ENCODE results near the gene TMEM214. TPM values are rescaled to one million over a fixed set of nuclear protein-coding genes. Genes with fewer than 3 reads are reported as not detected.

The TMEM214 gene
- total RNA-seq, 2 donors from 2014 or later = 76.6 to 121 TPM

DNA sequence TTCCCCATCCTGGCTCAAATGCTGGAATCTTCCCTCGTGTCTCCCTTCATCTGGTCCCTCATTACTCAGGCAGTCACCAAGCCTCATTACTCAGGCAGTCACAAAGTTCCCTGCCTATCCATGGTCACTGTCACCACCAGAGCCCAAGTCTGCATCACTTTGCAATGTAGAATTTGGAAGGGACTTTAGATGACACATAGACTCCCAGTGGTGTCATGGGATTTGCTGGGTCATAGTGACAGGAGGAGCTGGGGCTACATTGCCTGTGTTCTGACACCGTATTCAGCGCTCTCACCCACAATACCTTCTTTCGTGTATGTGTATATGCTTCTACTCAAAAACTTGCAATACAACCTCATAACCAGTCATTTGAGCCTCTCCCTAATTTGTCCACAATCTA lies 43.6 kb downstream of the TMEM214 start:
- TF ChIP-seq, protein P1, sequence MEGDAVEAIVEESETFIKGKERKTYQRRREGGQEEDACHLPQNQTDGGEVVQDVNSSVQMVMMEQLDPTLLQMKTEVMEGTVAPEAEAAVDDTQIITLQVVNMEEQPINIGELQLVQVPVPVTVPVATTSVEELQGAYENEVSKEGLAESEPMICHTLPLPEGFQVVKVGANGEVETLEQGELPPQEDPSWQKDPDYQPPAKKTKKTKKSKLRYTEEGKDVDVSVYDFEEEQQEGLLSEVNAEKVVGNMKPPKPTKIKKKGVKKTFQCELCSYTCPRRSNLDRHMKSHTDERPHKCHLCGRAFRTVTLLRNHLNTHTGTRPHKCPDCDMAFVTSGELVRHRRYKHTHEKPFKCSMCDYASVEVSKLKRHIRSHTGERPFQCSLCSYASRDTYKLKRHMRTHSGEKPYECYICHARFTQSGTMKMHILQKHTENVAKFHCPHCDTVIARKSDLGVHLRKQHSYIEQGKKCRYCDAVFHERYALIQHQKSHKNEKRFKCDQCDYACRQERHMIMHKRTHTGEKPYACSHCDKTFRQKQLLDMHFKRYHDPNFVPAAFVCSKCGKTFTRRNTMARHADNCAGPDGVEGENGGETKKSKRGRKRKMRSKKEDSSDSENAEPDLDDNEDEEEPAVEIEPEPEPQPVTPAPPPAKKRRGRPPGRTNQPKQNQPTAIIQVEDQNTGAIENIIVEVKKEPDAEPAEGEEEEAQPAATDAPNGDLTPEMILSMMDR (IDR thresholded peaks at IDR 0.05) = no peak
- H3K4me3 ChIP-seq = no peak overlapping the region
- no peak overlapping the region for H3K9ac ChIP-seq (ENCODE audit: low read depth in 2 of 2, low read length in 2 of 2)
- peak overlapping the region; percentile 95 for H3K27ac ChIP-seq
- intact Hi-C loops (cut with DNase I) = no loop called here
- H3K4me1 ChIP-seq = peaks cover 11% of the 10 kb centered on the region
- no peak for DNase-seq
- H3K36me3 ChIP-seq = no peaks in the 10 kb centered on the region
- no peaks in the 10 kb centered on the region for H3K9me3 ChIP-seq
- H3K27me3 ChIP-seq = no peaks in the 10 kb centered on the region

DNA sequence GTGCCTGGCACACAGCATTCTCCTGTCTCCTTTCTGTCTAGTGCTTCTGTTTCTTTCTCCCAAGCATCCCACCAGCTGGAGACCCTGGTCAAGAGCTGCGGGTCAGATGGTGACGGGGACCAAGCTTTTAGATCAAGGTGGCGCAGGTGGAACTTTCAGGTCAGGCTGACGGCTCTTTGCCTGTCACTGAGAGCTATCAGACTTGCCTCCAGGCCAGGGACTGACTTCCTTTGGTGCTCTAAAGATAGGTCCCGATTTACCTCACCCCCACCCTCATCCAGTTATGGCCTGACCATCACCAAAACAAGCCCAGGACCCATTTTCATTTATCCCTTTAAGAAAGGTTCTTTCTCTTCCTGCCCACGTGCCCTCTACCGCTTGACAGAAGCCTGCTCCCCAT lies 44.5 kb downstream of the TMEM214 start:
- DNase-seq = no peak
- intact Hi-C loops (cut with DNase I) = no loop called here
- Histone ChIP-seq H3K4me3 (no peak overlapping the region), H3K27me3 (no peaks in the 10 kb centered on the region), H3K9me3 (no peaks in the 10 kb centered on the region), H3K4me1 (peaks cover 16% of the 10 kb centered on the region), H3K27ac (peak overlapping the region; percentile 95), H3K9ac (ENCODE audit: low read depth in 2 of 2, low read length in 2 of 2) (no peak overlapping the region), H3K36me3 (no peaks in the 10 kb centered on the region)
- TF ChIP-seq, protein P1 (IDR thresholded peaks at IDR 0.05) = no peak

GRCh38 chr2:27078267-27079194 lies 45.8 kb downstream of the TMEM214 start, which contains the start of gene EMILIN1:
Gene EMILIN1, plus strand, starts transcription at chr2:27078615. Its CDS starts 451 bp downstream, at chr2:27079066.
- Histone ChIP-seq H3K4me1 (peaks cover 14% of the 10 kb centered on the region), H3K36me3 (no peaks in the 10 kb centered on the region), H3K9ac (ENCODE audit: low read depth in 2 of 2, low read length in 2 of 2) (peak within 1 kb of the TSS; percentile 28 to 55), H3K27ac (peak within 1 kb of the TSS; percentile 95), H3K27me3 (no peaks in the 10 kb centered on the region), H3K9me3 (no peaks in the 10 kb centered on the region), H3K4me3 (peak within 1 kb of the TSS; percentile 44)
- intact Hi-C loops (cut with DNase I) = no loop called here
- TF ChIP-seq, protein P1 (IDR thresholded peaks at IDR 0.05) = no peak
- peak; percentile 68 for DNase-seq

DNA sequence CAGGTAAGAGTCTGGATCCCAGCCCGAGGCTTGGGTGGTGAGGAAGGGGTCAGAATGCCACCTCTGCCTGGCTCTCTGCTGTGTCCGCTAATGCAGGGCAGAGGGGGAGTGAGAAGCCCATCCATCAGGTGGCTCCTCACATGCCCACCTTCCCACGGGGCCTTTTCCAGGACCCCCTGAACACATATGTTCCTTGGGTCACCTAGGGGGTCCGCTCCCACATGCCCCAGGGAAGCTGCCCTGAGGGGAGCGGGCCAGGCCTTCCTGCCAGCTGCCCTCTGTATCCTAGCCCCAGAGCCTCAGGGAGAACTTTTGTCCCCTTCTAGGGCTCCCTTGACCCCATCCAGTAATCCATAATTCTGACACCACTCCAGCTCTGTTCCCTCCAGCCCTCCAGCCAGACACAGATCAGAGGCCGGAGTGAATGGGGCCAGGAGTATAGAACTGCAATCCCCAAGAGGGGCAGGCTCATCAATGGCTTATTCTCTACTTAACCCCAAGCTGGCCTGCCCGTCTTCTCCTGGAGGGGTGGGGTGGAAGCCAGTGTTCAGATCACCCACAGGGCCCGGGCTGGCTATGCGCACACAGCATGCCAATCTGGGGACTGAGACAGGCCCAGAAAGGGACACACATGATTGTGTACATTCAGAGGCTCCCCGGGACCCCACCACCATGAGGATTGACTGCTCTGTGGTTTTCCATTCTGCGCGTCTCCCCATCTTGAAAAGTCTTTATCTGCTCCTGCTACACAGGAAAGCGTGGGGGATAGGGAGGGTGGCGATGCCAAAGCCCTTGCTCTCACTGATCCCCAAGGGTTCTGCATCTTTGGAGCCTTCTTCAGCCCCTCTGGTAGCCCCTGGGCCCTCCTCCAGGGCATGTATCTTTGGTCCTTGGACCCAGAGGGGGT lies 46.7 kb downstream of the TMEM214 start:
- TF ChIP-seq, protein P1 (IDR thresholded peaks at IDR 0.05) = no peak
- peak overlapping the region; percentile 95 for H3K27ac ChIP-seq
- no peaks in the 10 kb centered on the region for H3K36me3 ChIP-seq
- H3K4me1 ChIP-seq = peaks cover 13% of the 10 kb centered on the region
- H3K9me3 ChIP-seq = no peaks in the 10 kb centered on the region
- H3K4me3 ChIP-seq = peak overlapping the region; percentile 44
- intact Hi-C loops (cut with DNase I) = loop anchor here (10.0 kb wide), 1 partner anchor 45 kb away; the partner anchor contains the start of gene TMEM214
- peak overlapping the region; percentile 28 to 55 for H3K9ac ChIP-seq (ENCODE audit: low read depth in 2 of 2, low read length in 2 of 2)
- H3K27me3 ChIP-seq = no peaks in the 10 kb centered on the region
- DNase-seq = no peak

DNA sequence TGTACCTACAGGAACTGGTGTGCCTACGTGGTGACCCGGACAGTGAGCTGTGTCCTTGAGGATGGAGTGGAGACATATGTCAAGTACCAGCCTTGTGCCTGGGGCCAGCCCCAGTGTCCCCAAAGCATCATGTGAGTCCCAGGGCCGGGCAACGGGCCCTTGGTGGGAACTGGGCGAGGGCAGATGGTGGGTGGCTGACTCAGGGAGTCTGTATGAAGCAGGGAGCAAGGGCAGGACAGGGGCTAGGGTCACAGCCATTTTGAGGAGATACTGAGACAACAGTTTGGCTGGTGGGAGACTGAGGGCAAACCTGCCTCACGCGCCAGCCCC lies 47.3 kb downstream of the TMEM214 start:
- Histone ChIP-seq H3K4me3 (peak overlapping the region; percentile 44), H3K4me1 (peaks cover 7% of the 10 kb centered on the region), H3K27me3 (no peaks in the 10 kb centered on the region), H3K36me3 (no peaks in the 10 kb centered on the region), H3K27ac (peak overlapping the region; percentile 95), H3K9me3 (no peaks in the 10 kb centered on the region), H3K9ac (ENCODE audit: low read depth in 2 of 2, low read length in 2 of 2) (peak overlapping the region; percentile 28 to 55)
- DNase-seq = no peak
- intact Hi-C loops (cut with DNase I) = loop anchor here (10.0 kb wide), 1 partner anchor 45 kb away; the partner anchor contains the start of gene TMEM214
- TF ChIP-seq, protein P1 (IDR thresholded peaks at IDR 0.05) = no peak
